D341Med (cell line): ENCODE results near the gene OSBPL8.
"Not testable (repeated sequence)": the region's sequence is repeated elsewhere in the genome, so short reads cannot be mapped to it uniquely, and the experiment has no call there.

Experiments
- DNase-seq: peaks from one replicate; pipeline ENCODE4 v3.0.0; 2012; ENCODE audit warnings: low spot score

OSBPL8 gene

GRCh38 chr12:76360316-76360715 lies 199.3 kb downstream of the OSBPL8 start:
- no peak for DNase-seq

- no peak for DNase-seq
These were observed 203.5 kb downstream of the OSBPL8 start for GRCh38 chr12:76356071-76356470.

- peak; percentile 95 for DNase-seq
These were observed 211.3 kb downstream of the OSBPL8 start, which contains the start of gene BBS10 for GRCh38 chr12:76348079-76348901. BBS10 (minus strand) TSS chr12:76348415; CDS start chr12:76348358, 57 bp downstream.

- DNase-seq: no peak
These were observed 212.7 kb downstream of the OSBPL8 start for GRCh38 chr12:76346798-76347420.

- DNase-seq: no peak
These were observed 213.3 kb downstream of the OSBPL8 start for GRCh38 chr12:76346236-76346635.

- DNase-seq: no peak
These were observed 214.0 kb downstream of the OSBPL8 start for GRCh38 chr12:76345569-76345968.

GRCh38 chr12:76341436-76342030 lies 218.0 kb downstream of the OSBPL8 start:
- no peak for DNase-seq

- no peak for DNase-seq
These were observed 218.7 kb downstream of the OSBPL8 start for GRCh38 chr12:76340680-76341435.

GRCh38 chr12:76337583-76337982 lies 222.0 kb downstream of the OSBPL8 start:
- no peak for DNase-seq

- no peak for DNase-seq
These were observed 227.0 kb downstream of the OSBPL8 start for GRCh38 chr12:76332606-76333005.

GRCh38 chr12:76329606-76330005 lies 230.0 kb downstream of the OSBPL8 start:
- no peak for DNase-seq

GRCh38 chr12:76329159-76329558 lies 230.4 kb downstream of the OSBPL8 start:
- no peak for DNase-seq

GRCh38 chr12:76319595-76320319 lies 239.8 kb downstream of the OSBPL8 start:
- DNase-seq: not testable (repeated sequence)

GRCh38 chr12:76318773-76319594 lies 240.6 kb downstream of the OSBPL8 start:
- DNase-seq: no peak

- no peak for DNase-seq
These were observed 241.6 kb downstream of the OSBPL8 start for GRCh38 chr12:76317976-76318375.

GRCh38 chr12:76316468-76316867 lies 243.1 kb downstream of the OSBPL8 start:
- DNase-seq: no peak

GRCh38 chr12:76313299-76313698 lies 246.3 kb downstream of the OSBPL8 start:
- DNase-seq: no peak

- no peak for DNase-seq
These were observed 247.3 kb downstream of the OSBPL8 start for GRCh38 chr12:76312315-76312714.

- no peak for DNase-seq
These were observed 247.8 kb downstream of the OSBPL8 start for GRCh38 chr12:76311796-76312195.

GRCh38 chr12:76310110-76310509 lies 249.5 kb downstream of the OSBPL8 start:
- no peak for DNase-seq

GRCh38 chr12:76308866-76309265 lies 250.7 kb downstream of the OSBPL8 start:
- DNase-seq: no peak
